GM18867 (cell line): Measurements from ENCODE around the gene GPR155.

Experiments used
- ATAC-seq: cut with Tn5 transposase; IDR thresholded peaks from one replicate; pipeline ENCODE4 v1.9.1; 2021; ENCODE audit warnings: mild to moderate bottlenecking, moderate library complexity; ENCODE audit not compliant: unreplicated experiment

GPR155 gene, protein sequence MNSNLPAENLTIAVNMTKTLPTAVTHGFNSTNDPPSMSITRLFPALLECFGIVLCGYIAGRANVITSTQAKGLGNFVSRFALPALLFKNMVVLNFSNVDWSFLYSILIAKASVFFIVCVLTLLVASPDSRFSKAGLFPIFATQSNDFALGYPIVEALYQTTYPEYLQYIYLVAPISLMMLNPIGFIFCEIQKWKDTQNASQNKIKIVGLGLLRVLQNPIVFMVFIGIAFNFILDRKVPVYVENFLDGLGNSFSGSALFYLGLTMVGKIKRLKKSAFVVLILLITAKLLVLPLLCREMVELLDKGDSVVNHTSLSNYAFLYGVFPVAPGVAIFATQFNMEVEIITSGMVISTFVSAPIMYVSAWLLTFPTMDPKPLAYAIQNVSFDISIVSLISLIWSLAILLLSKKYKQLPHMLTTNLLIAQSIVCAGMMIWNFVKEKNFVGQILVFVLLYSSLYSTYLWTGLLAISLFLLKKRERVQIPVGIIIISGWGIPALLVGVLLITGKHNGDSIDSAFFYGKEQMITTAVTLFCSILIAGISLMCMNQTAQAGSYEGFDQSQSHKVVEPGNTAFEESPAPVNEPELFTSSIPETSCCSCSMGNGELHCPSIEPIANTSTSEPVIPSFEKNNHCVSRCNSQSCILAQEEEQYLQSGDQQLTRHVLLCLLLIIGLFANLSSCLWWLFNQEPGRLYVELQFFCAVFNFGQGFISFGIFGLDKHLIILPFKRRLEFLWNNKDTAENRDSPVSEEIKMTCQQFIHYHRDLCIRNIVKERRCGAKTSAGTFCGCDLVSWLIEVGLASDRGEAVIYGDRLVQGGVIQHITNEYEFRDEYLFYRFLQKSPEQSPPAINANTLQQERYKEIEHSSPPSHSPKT

DNA sequence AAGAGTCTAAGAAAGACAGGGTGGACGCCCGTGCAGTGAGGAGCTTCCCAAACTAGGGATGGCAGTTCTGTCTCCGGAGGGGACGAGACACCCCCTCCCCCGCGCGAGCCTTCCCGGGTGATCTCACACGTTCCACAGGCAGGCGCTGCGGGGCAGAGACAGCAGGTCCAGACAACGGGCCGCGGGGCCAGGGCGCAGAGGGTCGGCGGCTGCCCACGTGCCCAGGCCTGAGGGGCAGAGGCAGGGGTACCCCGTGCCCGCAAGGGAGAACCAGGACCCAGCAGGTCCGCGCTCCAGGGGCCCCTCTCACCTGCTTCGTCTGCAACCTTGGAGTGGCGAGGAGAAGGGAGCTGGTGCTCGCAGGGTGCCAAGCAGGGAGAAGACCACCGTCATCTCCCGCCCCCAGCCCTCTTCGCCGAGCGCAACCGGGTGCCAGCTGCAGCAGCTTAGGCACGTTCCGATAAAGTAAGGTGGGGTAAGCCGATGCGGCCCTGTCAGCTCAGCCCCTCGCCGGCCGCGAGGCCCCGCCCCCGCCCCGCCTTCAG lies at the start of gene GPR155:
Gene GPR155, minus strand, starts transcription at position 467 of the 545 bp plus-strand sequence. CDS start 5,073 bp downstream, outside the sequence.
- peak; percentile 36 for ATAC-seq

DNA sequence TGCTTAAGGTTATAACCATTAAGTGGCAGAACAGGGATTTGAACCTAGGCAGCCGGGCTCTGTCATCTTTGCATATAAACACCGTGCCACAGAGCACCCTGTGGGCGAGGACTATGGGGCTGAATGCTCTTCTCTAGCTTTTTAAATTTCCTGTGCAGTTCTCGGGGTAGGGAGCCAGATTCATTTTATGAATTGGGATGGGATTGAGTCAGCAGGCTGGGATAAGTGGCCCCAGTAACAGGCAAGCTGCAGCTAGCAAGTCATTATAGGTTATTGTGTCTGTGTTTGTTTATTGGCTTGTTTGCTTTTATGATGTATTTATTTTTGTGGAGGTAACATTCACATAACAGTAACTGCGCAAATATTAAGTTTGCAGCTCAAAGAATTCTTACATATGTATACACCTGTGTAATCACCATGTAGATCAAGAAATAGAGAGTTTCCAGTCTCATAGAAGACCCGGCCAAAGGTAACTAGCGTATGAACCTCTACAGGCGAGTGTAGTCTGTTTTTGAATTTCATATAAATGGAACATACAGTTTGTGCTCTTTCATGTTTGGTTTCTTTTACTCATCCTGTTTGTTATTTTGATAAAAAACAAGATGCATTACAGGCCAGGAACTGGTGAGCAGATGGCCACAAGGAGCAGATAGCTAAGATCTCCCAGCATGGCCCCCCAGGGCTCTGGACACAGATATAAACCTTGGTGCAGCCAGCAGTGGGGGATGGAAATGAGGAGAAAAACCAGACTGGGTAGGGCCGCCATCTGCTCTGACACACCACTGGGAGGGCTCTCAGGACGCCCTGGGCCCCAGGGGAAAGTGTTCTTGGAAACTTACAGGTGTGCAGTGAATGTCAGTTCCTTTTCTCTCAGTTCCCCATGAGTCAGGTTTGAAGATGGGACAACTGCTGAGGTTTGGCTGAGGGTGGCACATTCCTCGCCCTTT lies 49.2 kb upstream of the GPR155 start:
- no peak for ATAC-seq

DNA sequence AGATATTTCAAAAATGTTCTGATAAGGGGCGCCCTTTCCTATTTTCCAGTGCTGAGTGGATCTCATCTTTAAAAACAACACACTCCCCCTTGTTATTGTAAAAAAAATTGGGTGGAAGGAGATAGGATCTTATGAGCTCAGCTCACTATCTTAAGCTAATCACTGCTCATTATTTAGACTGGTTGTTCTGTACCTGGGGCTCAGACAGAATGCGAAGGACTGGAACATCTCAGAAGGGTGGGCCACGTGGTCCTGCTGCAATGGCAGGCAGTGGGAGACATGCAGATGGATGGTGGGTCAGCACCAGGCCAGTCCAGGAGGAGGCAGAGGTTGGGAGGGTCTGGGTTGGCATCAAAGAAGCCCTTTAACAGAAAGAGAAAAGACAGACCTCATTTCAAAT lies 48.3 kb upstream of the GPR155 start:
- ATAC-seq: no peak

DNA sequence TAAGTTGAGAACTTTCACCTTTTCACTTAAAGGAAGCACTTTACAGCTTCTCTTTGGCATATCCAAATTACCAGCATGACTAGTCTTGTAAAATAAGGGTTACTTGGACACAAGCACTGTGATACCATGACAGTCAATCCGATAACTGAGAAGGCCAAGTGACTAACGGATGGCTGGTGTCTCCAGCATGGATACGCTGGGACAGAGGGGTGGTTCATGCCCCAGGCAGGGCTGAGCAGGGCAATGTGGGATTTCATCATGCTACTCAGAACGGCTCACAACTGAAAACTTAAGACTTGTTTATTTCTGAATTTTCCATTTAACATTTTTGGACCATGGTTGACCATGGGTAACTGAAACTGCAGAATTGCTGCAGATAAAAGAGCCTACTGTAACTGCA lies 43.1 kb upstream of the GPR155 start:
- no peak for ATAC-seq

DNA sequence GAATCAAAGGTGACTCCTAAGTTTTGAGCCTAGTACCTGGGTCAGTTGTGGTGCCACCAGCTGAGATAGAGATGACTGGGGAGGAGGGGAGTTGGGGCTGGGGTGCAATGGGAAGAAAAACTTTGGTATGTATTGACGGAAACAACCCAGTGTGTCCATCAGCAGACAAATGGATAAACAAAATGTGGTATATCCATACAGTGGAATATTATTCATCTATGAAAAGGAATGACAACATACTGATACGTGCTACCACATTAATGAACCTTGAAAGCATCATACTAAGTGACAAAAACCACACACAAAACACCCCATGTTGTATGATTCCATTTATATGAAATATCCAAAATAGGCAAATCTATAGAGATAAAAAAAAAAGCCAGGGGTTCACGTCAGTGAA lies 41.1 kb upstream of the GPR155 start:
- ATAC-seq: no peak

DNA sequence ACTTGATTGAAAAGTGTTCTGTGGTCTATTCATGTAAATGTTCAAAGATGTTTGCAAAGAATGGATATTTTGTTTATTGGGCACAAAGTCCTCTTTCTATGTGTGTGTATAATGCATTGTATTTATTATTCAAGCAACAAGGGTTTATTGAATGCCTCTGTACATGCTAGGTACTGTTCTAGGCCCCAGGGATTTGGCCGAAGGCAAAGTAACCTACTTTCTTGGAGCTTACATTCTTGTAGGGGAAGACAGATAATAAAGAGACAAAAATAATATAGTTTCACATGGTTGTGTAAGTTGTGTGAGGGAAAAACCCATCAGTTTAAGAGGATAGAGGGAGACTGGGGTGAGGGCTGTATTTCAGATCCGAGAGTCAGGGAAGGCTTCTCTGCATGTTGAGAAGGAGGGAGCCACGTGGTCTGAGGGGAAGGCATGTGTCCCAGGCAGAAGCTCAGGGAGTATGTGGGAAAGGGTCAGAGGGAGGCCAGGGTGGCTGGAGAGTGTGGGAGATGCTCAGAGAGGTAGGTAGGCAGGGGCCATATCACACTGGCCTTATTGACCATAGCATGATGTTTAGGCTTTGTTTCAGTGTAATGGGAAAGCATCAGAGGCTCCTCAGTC lies 40.4 kb upstream of the GPR155 start:
- ATAC-seq: no peak

DNA sequence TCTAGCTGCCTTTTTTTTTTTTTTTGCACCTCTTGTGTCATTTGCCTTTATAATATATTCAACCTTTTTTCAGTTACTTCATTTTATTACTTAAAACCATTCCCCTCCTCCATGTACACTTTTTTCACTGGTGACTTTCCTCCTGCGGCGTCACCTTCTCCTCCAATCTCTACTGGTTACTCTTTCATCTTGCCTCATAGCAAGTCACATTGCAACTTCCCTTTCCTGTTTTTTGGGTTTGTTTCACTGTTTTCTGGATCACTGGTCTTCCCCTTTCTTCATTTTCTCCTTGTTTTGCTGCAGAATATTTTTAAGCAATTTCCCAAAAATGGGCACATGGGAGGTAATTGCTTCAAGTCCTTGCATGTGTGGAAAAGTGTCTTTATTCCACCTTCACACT lies 37.7 kb upstream of the GPR155 start:
- ATAC-seq: no peak

DNA sequence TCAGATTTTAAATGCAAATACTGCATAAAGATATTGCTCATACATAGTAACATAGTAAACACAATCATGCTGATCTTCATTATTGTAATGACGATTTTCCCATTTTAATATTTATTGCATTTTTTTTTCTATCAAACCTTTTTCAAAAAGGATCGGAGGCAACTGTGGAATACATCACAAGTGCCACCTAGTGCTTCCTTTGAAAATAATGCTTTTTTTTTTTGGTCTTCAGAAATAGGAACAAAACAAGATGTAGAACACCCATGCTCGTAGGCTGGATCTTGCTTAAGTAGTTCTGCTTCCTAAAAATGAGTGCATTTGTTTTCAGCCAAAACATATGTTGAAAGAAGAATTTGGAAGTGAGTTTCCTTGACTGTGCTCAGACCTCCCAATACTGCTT lies 35.7 kb upstream of the GPR155 start:
- no peak for ATAC-seq

DNA sequence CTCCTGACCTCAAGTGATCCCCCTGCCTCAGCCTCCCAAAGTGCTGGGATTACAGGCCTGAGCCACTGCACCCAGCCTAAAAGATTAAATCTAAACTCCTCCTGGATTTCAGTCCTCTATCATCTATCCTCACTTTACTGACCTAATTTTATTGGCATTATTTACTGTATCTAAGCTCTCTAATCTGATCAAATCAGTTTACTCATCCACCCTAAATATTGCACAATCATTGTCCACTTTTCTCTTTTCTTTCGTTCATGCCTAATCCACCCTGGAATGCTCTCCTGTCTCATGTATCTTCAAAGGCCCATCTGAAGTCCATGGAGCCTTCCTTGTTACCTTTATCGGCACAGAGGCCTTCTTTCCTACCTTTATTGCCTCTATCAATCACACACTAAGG lies 31.6 kb upstream of the GPR155 start:
- no peak for ATAC-seq

DNA sequence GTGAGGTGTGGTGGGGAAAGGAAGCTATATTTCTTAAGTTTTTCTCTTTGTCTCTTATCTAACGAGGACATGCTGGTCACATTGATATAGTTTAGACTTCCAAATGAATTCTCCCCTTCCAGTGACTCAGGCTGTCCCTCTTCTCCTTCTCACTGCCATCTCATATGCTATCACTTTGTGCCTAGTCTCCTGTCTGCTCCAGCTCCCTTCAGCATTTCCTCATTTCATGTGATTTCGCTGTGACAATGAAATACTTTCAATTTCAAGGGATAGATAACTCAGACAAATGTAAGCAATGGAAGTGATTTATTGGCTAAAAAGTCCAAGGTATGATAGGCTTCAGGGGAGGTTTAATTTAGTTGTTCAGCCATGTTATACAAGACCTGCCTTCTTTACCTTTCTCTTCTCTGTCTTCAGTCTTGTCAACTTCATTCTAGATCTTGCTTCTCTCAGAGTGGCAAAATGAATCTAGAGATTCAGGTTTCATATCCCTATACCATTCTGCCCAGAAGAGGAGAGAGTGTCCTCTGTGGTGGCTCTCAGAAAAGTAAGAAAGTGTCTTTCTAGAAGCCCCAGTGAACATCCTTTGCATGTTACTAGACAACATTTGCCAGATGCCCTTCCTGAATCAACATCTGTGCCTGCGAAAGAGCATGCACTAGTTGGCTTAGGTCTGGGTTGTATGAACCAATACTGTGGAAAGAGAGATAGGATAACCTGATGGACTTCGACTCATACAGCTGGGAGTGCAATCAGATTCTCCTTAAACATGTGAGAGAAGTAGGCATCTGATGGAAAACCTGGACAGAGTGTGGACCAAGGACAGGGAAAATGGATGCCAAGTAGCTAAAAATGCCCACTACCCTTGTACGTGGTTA lies 29.9 kb upstream of the GPR155 start:
- ATAC-seq: peak; percentile 63

DNA sequence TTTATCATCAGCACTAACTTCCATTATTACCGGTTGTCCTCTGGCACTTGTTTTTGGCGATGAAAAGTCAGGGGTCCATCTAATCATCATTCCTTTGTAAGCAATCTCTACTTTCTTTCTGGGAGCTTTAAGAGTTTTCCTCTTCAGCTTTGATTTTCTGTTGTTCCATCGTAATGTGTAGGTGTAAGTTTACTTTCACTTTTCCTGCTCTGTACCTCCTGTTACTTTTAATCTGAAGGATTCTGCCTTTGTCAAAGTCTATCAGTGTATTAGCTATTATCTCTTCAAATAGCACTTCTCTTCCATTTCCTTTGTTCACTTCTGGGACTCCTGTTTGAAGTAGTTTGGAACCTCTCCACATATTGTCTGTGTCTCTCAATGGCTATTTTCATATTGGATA lies 25.5 kb upstream of the GPR155 start:
- ATAC-seq: no peak

DNA sequence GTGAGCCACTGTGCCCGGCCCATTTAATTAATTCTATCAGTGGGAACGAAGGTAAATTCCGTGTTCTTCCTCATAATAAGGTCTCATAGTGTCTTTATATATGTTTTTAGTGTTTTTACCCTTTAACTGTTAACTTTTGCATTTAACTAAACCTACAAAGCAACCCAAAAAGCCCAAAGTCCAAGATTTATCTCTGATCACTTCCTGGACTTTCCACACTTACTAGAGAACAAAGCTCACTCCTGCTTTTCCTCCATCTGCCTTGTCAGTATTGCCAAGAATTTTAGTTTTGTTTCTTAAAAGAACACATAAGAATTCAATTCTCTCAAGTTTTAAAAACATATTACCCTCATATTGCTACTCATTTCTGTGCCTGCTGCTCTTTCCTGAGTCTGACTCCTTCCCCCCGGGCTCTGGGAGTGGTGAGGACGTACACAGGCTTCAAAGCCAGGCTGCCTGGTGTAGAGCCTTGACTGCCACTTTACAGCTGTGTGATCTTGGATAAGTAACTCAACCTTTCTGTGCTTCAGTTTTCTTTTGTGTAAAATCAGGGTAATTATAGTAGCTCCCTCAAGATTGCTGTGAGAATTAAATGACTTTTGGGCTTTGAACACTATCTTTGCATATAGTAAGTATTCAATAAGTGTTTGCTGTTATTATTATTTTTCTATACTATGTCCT lies 24.9 kb upstream of the GPR155 start:
- ATAC-seq: no peak

DNA sequence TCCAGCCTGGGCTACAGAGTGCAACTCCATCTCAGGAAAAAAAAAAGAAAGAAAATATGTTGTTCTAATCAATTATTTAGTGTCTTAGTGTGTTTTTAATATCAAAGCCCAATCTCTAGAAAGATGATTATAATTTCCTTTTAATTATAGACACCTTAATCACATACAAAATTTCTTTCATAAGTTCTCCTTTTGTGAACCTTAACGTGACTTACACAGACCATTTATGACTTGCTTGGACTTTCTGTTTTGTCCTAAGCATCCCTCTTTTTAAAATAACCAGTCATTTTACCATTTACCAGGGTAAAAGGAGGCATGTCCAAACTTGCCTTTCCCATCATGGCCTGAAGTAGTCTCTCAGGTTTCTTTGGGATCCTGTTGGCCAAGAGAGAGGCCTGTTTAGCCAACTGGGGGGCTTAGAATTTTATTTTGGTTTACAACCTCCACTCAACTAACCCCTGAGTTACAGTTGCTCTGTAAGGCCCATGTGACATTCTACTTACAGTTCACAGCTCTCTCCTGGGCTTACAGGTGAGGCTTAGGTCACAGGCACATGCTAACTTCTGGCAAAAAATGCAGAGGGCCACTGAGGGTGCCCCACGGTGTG lies 23.9 kb upstream of the GPR155 start:
- no peak for ATAC-seq

DNA sequence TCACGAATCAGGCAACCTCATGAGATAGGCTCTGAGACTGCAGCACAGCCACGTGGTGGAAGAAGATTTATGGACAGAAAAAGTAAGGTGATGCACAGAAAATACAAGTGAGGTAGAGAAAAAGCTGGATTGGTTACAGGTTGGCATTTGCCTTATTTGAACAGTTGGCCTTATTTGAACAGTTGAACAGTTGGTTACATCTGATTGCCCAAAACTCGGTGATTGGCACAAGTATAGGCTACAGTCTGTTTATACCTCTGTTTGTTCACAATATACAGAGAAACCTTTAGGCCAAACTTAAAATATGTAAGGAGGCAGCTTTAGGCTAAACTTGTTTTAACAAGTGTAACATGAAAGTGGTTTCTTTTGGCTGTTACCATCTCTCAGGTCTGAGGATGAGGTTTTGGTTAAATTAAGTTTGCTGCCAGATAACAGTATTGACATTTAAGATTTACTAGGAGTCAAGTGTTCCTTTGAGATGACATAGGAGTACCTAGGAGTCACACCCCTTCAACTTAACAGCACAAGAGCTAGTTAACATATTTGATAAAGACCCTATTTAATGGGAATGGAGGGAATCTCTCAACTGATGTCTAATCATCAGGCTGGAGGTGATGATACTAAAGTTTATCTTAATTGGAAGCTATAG lies 16.5 kb upstream of the GPR155 start:
- no peak for ATAC-seq

DNA sequence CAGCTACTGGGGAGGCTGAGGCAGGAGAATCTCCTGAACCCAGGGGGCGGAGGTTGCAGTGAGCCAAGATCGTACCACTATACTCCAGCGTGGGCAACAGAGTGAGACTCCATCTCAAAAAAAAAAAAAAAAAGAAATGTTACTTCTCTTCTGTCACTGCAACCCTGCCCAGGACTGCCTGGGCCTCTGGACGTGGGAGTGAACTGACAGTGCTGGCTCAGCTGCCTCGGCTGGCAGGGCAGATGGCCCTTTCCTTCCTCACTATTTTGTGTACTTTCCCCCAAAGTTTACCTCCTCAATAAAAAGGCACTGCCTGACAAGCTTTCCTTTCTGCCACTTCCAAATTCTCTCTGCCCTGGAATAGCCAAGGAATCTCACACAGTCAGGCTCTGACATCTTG lies 12.5 kb upstream of the GPR155 start:
- no peak for ATAC-seq

DNA sequence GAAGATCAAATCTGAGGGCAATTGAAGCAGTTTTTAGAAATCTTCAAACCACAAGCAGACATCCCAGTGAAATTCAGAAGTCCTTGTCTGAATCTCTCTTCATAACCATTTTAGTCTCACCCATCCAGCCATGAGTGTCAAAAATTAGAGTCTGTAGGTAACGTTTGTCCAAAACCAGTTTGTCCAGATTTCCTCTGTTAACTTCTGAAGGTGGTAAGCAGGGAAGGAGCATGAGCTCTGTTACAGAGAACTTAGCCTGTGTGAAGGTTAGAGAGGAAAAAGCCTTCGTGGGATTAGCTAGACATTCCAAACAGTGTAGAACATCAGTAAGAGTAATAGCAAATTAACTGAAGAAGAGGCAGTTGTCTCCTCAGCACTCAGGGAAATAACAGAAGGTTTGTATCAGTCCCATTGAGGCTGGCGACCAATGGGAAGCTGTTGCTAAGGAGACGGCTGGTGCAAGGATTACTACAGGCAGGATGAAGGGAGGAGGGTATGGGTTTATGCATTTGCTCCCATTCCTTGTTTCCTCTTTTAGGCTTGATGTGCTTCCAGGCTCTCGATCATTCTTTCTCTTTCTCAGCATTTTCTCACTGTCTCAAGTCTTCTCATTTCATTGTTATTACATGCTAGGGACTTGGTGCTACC lies 8.7 kb upstream of the GPR155 start:
- no peak for ATAC-seq
